AG09319 (cell line): ENCODE results near the gene BCL7A.
A peak's percentile ranks its signal among the peaks of the same experiment; 100 is the strongest.

Source experiments
- DNase-seq: peaks from one replicate; pipeline ENCODE4 v3.0.0-alpha.2; 2010; ENCODE audit warnings: low read depth; ENCODE audit errors: extremely low read depth
- CTCF ChIP-seq: IDR thresholded peaks from 2 replicates; pipeline ENCODE4 v1.5.1; 2011; ENCODE audit warnings: low read depth, mild to moderate bottlenecking, inconsistent platforms, low read length, moderate library complexity

BCL7A gene

GRCh38 chr12:122067548-122067947, 45.9 kb downstream of the BCL7A start:
- TF ChIP-seq CTCF: no peak
- no peak for DNase-seq

DNA sequence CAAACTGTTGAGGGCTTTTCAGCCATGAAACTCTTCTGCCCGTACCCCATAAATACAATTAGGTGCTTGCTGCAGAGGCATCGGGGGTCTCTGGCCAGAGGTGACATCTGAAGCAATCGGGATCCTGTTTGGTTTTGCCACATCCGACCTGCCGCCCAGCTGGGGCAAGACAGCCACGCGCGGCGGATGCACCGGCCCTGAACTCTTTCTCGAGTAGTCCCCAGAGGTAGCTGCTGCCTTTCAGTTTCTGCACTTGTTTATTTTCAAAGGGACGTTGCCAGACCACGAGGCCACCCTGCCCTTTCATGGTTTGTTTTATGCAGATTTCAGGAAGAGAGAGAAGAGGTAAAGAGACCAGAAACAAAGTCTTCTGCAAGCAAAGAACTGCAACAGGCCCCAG, 46.3 kb downstream of the BCL7A start:
- TF ChIP-seq CTCF: no peak
- DNase-seq: no peak

- TF ChIP-seq CTCF: no peak
- DNase-seq: peak; percentile 93
Observed at GRCh38 chr12:122072031-122072970, 50.6 kb downstream of the BCL7A start.

- no peak for TF ChIP-seq CTCF
Observed at GRCh38 chr12:122073815-122074214, 52.1 kb downstream of the BCL7A start.

DNA sequence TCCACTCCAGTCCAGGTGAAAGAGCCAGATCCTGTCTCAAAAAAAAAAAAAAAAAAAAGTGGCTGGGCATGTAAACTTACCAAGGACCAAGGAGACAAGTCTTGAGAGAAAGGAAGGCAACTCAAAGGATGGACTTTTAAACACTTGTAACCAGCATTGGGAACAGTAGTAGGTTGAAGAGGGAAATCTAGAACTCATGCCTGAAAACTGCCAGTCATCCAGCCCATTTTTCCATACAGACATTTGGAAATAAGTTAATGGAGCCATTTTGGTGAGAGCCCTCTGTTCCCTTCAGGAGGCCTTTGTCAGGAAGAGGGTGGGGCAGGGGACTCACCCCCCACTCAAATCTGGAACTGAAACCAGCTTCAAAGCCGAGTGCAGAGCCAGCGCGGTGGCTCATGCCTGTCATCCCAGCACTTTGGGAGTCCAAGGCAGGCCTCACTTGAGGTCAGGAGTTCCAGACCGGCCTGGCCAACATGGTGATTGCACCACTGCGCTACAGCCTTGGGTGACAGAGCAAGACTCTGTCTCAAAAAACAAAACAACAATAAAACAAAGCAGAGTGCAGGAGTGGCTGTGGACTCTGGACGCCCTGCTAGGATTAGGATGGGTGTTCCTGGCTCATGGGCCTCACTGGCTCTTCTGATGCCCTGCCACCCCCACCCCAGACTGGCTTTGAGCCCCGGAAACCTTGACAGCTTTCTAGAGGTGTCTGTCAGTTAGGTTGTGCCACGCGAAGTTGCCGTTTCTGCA, 55.2 kb downstream of the BCL7A start:
- no peak for TF ChIP-seq CTCF
- DNase-seq: no peak

More at GRCh38 chr12:122073815-122074214, 52.1 kb downstream of the BCL7A start:
- no peak for DNase-seq

DNA sequence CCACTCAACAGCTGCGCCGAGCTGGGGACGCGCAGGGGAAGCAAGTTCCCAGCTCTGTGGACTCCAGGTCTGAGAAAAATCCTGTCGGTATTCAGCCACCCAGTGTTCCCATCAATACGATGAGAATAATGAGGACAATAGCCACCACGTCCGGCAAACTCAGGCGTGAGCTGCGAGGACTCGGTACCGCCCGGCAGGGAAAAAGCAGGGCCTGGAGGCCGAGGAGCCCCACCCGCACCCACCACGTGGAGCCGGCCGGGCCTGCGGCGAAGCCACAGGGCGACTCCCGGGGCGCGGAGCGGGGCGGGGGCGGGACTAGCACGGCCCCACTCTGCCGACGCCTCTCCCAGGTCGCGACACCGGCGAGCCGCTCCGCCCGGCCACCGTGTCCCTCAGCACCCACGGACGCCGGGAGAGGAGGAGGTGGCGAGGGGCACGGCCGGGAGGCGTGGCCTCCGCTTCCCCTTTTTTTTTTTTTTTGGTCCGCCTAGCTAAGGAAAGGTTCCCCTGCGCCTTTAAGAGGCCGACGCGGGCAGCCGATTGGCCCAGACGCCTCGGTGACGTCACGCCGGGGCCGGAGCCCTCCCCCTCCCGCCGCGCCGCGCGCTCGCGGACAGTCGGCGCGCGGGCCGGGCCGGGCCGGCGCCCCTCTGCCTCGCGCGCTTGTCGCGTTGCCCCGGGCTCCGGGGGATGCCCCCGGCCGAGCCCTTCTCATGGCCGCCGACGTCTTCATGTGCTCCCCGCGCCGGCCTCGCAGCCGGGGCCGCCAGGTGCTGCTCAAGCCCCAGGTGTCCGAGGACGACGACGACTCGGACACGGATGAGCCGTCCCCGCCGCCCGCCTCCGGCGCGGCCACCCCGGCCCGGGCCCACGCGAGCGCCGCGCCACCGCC, 56.7 kb downstream of the BCL7A start, which contains the start of gene MLXIP:
TSS of gene MLXIP (plus strand) at position 616 of the 892 bp plus-strand sequence. CDS start at position 714, 98 bp downstream.
- DNase-seq: peak; percentile 78
- no peak for TF ChIP-seq CTCF
